ENCODE measurements around the gene TLCD3B.

The TLCD3B gene

DNA sequence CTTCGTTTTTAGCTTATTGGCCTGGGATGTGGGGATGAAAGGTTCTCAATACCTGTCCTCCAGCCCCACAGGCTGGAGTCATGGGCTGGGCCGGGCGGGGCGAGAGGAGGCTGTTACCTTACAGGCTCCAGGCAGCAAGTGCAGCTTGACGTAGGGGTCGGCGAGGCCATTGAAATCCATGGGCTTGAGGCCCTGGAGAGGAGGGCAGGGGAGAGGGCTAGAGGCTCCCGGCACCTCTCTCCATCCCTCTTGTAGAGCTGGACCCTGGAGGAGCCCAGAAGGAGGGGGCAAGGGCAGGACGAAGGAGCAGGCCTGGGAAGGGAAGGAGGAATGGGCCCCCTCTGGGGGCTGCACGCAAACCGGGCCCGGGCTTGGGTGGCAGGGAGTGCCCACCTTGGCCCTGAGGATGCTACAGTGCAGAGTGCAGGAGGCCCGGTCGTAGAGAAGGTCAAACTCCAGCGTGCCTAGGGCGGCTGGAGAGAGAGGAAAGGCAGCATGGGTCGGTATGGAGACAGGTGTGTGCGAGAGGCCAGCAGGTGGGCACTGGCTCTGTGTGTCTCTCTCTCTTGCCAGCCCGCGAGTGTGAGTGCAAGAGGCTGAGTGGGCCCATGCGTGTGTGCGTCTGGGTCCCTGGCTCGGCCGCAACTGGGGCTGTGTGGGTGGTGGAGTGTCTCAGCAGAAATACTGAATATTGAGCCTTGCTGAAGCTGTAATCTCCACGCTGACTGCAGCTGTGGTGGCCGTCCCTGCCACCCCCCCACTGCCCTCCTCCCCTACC, 21.8 kb downstream of the TLCD3B start:
- H3K9me3 ChIP-seq (ENCODE audit: control insufficient read depth, insufficient read depth, low read length), result no peaks in the 10 kb centered on the region
- H3K9ac ChIP-seq (ENCODE audit: low read depth, low read length), result no peak overlapping the region; the same call in 1 of the 2 replicates
- no peaks in the 10 kb centered on the region; the same call in 1 of the 2 replicates for H3K4me1 ChIP-seq (ENCODE audit: insufficient read depth, low read length)
- H3K36me3 ChIP-seq (ENCODE audit: insufficient read depth, low read length), result no peaks in the 10 kb centered on the region

DNA sequence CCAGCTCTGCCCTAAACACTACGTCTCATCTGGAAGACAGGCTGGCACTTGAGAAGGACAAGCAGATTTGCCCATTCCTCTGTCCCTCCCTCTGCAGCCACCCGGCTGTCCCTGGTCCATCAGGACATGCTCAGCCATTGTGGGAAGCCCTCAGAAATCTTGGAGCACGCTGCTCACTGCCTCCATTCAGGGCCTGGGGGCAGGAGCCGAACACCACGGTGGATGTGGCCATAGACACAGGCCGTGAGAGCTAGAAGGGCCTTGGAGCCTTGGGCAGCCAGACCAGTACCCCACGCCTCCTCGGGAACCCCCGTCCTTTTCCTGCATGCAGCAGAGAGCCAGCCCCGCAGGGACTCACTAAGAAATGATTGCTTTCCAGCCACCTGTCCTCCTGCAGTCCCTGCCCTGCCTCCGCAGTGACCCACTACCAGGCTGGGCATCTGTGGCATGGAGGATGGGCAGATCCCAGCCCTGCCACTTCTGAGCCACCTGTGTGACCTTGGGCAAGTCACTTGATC, 23.6 kb downstream of the TLCD3B start:
- Histone ChIP-seq H3K9ac (ENCODE audit: low read depth, low read length) (no peak overlapping the region), H3K36me3 (ENCODE audit: insufficient read depth, low read length) (no peaks in the 10 kb centered on the region), H3K4me1 (ENCODE audit: insufficient read depth, low read length) (no peaks in the 10 kb centered on the region; the same call in 1 of the 2 replicates), H3K9me3 (ENCODE audit: control insufficient read depth, insufficient read depth, low read length) (no peaks in the 10 kb centered on the region)

DNA sequence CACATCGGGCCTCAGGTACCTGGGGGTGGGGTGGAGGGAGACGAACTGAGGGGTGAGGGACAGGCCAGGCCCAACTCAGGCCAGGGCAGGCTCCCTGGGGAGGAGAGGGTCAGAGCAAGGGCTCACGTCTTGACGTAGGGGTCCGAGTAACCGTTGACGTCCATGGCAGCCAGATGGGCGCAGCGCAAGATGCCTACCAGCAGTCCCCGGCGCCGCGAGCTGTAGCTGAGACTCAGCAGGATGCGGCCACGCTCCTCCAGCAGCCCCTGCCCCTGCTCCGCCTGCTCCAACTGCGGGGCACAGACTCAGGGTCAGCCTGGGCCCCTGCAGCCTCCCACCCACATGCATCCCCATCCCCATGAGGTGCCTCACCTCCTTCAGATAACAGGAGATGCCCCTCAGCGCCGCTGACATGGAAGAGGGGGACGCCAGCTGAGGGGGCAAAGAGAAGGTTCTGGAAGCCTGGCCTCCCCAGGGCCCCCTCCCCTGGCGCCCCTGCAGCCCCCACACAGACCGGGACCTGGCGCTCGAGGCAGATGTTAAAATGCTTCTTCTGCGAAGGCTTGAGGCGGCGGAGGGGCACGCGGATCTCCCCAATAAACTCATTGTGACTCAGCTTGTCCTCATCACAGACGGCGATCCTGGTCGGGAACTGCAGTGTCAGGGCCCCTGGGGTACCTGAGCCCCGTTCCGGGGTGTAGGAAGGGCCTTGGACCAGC, 24.3 kb downstream of the TLCD3B start:
- Histone ChIP-seq H3K4me1 (ENCODE audit: insufficient read depth, low read length) (no peaks in the 10 kb centered on the region; the same call in 1 of the 2 replicates), H3K9ac (ENCODE audit: low read depth, low read length) (no peak overlapping the region), H3K9me3 (ENCODE audit: control insufficient read depth, insufficient read depth, low read length) (no peaks in the 10 kb centered on the region), H3K36me3 (ENCODE audit: insufficient read depth, low read length) (no peaks in the 10 kb centered on the region; the same call in 1 of the 2 replicates)

DNA sequence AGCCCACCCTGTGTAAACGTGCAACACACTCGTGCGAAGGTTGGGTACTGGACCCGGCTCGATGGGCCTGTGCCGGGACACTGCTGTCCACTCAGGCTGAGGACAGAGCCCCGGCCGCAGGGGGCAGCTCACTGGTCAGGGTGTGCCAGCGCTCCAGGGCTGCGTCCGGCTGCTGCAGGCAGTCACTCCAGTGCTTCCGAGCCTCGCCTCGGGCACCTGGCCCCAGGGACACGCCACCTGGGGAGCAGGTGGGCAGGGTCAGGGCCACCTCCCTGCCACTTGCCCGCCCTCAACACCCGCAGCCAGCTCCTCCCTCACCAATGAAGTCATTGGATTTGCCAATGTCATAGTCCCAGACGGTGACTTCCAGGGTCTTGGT, 25.0 kb downstream of the TLCD3B start:
- Histone ChIP-seq H3K4me1 (ENCODE audit: insufficient read depth, low read length) (no peaks in the 10 kb centered on the region; the same call in 1 of the 2 replicates), H3K36me3 (ENCODE audit: insufficient read depth, low read length) (no peaks in the 10 kb centered on the region; the same call in 1 of the 2 replicates), H3K9me3 (ENCODE audit: control insufficient read depth, insufficient read depth, low read length) (no peaks in the 10 kb centered on the region), H3K9ac (ENCODE audit: low read depth, low read length) (no peak overlapping the region)

DNA sequence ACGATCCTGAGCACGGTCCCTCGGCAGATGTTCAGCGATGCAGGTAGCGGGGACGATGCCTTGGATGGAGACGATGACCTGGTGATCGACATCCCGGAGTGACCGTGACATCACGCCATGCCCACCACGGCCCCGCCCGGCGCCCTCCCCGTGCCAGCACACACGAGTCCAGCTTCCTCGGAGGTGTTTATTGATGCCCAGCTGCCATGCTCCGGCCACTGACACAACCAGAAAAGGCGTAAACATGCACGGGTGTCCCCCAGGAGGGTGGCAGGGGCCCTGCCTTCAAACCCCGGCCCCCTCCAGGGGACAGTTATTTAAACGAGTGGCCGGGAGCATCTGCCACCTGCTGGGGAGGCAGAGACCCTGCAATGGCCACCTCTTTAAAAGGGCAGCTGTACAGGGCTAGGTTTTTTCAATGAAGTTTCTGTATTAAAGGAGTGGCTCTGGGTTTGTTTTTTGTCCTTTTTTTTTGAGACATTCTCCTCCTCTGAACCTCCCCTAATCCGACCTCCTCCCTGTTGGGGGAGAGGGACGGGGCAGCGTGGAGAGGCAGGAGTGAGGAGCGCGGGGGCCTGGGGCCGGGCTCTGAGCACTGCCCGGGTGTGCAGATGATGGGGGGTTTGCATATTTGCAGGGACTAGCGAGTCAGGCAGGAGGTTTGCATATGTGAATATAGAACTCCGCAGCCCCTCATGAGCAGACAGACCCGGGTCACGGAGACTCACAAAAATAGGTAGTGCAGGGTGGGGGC, 25.6 kb downstream of the TLCD3B start:
- Histone ChIP-seq H3K4me1 (ENCODE audit: insufficient read depth, low read length) (no peaks in the 10 kb centered on the region; the same call in 1 of the 2 replicates), H3K9ac (ENCODE audit: low read depth, low read length) (no peak overlapping the region), H3K9me3 (ENCODE audit: control insufficient read depth, insufficient read depth, low read length) (no peaks in the 10 kb centered on the region), H3K36me3 (ENCODE audit: insufficient read depth, low read length) (no peaks in the 10 kb centered on the region; the same call in 1 of the 2 replicates)

DNA sequence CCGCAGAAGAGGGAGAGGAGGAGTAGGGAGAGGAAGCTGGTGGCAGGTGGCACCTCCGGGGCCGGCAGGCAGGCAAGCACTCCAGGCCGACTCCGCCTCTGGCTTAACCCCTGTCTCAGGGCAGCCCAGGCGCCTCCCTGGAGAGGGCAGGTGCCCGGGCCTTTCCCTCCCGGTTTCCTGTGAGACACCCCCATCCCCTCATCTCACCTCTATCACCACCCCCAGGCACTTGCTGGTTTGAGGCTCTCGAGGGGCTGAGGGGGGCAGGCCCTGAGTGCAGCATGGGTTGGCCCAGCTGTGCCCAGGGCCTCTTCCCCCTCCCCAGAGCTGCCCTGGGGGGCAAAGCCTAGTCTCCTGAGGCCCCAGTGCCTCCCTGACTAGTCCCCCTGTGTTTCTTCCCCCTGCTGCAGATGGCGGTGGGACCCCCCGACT, 26.2 kb downstream of the TLCD3B start:
- Histone ChIP-seq H3K9ac (ENCODE audit: low read depth, low read length) (no peak overlapping the region), H3K4me1 (ENCODE audit: insufficient read depth, low read length) (no peaks in the 10 kb centered on the region; the same call in 1 of the 2 replicates), H3K36me3 (ENCODE audit: insufficient read depth, low read length) (no peaks in the 10 kb centered on the region; the same call in 1 of the 2 replicates), H3K9me3 (ENCODE audit: control insufficient read depth, insufficient read depth, low read length) (no peaks in the 10 kb centered on the region)

DNA sequence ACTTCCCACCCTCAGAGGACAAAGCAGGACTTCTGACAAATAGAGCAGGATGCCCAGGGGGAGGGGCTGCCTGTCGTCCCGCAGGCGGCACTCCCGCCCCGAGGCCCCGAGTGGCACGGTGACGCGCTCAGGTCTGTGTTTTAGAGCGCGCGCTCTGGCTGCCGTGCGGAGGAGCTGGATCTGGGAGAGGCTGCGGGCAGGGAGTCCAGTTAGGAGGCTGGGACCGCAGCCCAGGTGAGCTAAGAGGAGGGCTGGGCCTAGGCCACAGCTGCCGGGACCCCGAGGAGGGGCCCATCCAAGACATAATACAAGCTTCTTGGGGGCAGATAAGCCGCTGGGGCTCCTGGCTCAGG, 26.7 kb downstream of the TLCD3B start:
- H3K36me3 ChIP-seq (ENCODE audit: insufficient read depth, low read length), result no peaks in the 10 kb centered on the region; the same call in 1 of the 2 replicates
- no peaks in the 10 kb centered on the region; the same call in 1 of the 2 replicates for H3K4me1 ChIP-seq (ENCODE audit: insufficient read depth, low read length)
- no peaks in the 10 kb centered on the region for H3K9me3 ChIP-seq (ENCODE audit: control insufficient read depth, insufficient read depth, low read length)
- H3K9ac ChIP-seq (ENCODE audit: low read depth, low read length), result no peak overlapping the region

DNA sequence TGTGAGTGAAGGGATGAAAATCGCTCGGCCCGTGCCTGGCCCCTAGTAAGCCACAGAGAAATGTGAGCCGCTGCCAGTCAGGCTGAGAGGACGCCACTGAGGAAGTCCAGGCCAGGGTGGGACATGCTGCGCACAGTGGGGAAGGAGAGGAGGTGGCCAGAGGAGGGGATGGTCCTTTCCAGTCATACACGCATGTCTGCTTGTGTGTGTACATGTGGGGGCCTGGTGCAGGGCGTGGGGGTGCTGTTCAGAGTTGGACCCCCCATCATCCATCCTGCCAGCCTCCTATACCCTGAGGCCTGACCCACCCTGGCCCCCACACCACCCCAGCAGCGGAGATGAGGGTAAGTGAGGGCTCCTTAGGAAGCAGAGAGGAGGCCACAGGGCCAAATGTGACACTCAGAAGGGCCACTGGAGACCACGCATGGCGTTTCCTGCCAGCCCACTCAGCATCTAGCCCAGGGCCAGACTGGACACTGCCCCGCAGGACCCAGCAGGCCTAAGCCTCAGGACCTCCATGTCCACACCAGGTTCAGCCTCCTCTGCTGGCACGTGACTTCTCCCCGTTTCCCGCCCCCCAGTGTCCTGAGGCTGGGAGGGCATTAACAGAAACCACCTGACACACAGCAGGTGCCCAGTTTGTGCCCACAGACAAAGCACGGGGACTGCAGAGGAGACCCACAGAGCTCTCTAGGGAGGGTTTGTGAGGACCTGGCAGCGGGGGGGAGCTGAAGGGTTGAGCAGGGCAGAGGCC, 27.2 kb downstream of the TLCD3B start:
- no peaks in the 10 kb centered on the region for H3K4me1 ChIP-seq (ENCODE audit: insufficient read depth, low read length)
- no peak overlapping the region for H3K9ac ChIP-seq (ENCODE audit: low read depth, low read length)
- no peaks in the 10 kb centered on the region; the same call in 1 of the 2 replicates for H3K36me3 ChIP-seq (ENCODE audit: insufficient read depth, low read length)
- no peaks in the 10 kb centered on the region for H3K9me3 ChIP-seq (ENCODE audit: control insufficient read depth, insufficient read depth, low read length)

DNA sequence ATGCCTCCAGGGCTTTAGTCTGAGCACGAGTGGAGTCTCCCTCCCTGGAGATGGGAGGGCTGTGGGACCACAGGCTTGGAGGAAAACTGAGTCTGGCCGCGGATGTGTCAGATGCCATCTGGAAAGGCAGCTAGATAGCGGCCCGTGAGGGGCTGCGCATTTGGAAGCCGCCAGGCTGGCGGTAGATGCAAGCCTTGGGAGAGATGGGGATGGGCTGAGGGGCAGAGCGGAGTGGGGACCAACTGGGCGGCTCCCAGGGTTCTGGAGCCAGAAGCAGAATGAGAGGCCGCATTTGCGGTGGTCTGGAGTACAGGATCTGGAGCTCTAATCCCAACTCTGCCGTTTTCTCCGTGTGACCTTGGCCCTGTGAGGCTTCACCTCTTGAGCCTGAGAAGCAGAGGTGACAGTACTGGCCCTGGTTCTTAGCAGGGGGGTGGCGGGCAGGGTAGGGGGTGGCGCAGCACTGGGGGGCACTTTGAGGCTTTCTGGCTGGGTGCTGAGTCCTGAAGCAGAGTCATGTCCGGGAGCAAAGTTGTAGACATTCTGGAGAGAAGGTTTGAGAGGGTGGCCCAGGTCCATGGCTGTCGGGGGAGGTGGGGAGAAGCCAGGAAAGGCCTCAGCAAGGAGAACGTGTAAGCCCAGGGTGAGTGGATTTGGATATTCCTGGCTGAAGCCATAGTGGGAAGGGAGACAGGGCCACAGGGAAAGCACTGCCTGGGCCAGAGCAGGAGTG, 28.3 kb downstream of the TLCD3B start:
- Histone ChIP-seq H3K9ac (ENCODE audit: low read depth, low read length) (no peak overlapping the region), H3K36me3 (ENCODE audit: insufficient read depth, low read length) (no peaks in the 10 kb centered on the region; the same call in 1 of the 2 replicates)

DNA sequence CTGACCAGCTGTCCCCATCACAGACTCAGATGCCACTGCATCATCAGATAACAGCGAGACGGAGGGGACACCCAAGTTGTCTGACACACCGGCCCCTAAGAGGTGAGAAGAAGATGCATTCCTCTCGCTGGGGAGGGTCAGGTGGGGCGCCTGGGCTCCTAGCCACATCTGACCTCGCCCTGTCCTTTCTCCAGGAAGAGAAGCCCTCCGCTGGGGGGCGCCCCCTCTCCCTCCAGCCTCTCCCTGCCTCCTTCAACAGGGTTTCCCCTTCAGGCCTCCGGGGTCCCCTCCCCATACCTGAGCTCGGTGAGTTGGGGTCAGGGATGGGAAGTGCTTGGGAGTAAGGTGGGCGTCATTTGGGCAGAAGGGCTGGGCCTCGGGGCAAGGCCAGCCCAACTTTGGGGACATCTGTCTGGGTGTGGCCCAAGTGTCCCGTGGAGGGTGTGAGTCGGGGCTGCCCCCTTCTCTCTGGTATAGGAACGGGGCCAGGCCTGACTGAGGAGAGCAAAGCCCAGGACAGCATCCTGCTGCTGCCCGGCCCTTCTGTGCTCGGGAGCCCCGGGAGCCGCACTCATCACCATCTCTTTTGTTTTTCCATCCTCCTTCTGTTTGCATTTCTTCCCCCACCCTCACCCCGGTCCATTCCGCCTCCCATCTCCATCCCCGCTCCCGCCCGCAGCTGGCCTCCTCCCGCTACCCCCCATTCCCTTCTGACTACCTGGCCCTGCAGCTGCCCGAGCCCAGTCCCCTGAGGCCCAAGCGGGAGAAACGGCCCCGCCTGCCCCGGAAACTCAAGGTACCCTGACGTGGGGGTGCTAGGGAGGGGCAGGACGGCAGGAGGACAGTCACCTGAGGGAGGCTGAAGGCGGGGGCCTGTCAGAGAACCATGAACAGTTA, 30.1 kb downstream of the TLCD3B start:
- Histone ChIP-seq H3K9ac (ENCODE audit: low read depth, low read length) (peak overlapping the region; percentile 3; the same call in 1 of the 2 replicates), H3K36me3 (ENCODE audit: insufficient read depth, low read length) (no peaks in the 10 kb centered on the region; the same call in 1 of the 2 replicates), H3K9me3 (ENCODE audit: control insufficient read depth, insufficient read depth, low read length) (no peaks in the 10 kb centered on the region), H3K4me1 (ENCODE audit: insufficient read depth, low read length) (no peaks in the 10 kb centered on the region)

More for the DNA sequence above, 28.3 kb downstream of the TLCD3B start:
- H3K9me3 ChIP-seq (ENCODE audit: control insufficient read depth, insufficient read depth, low read length), result no peaks in the 10 kb centered on the region
- no peaks in the 10 kb centered on the region for H3K4me1 ChIP-seq (ENCODE audit: insufficient read depth, low read length)

DNA sequence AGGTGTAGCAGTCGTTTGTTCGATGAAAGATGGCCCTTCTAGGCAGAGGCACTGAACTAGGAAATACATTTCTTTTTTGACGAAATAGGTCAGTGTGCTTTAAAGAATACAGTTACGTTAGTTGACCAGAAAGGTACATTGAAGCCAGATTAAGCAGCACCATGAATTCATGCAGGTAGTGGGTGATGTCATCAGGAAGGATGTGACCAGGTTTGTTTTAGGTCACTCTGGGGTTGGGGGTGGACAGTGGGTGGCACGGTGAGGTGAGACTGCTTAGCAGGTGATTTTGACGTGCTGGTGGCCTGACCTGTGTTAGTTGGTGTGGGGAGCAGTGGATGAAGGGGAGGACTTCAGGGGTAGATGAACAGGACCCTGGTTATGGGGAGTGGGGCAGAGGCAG, 31.5 kb downstream of the TLCD3B start:
- no peaks in the 10 kb centered on the region; the same call in 1 of the 2 replicates for H3K4me1 ChIP-seq (ENCODE audit: insufficient read depth, low read length)

DNA sequence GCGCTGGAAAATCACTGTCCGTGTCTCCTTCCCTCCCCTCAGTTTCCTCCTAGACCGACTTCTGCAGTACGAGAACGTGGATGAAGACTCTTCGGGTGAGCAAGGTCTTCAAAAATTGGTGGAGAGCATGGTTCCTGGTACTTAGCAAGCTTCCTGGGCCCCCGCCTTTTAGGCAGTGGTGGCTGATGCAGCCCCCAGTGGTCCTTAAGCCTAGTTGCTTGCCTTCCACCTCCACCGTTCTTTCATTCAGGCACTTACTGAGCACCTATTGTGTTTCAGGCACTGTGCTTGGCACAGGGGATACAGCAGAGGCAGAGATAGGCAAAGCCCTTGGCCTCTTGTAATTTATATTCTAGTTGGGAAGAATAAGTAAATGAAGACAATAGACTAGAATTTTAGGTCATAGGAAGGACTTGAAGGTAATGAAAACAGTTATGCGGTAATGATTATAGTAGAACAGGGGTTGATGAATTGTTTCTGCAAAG, 34.3 kb downstream of the TLCD3B start:
- Histone ChIP-seq H3K4me1 (ENCODE audit: insufficient read depth, low read length) (no peaks in the 10 kb centered on the region; the same call in 1 of the 2 replicates), H3K9me3 (ENCODE audit: control insufficient read depth, insufficient read depth, low read length) (no peaks in the 10 kb centered on the region), H3K36me3 (ENCODE audit: insufficient read depth, low read length) (peaks cover 4% of the 10 kb centered on the region; the same call in 1 of the 2 replicates), H3K9ac (ENCODE audit: low read depth, low read length) (peak overlapping the region; percentile 65)

More for the DNA sequence above, 31.5 kb downstream of the TLCD3B start:
- no peaks in the 10 kb centered on the region for H3K9me3 ChIP-seq (ENCODE audit: control insufficient read depth, insufficient read depth, low read length)
- H3K9ac ChIP-seq (ENCODE audit: low read depth, low read length), result no peak overlapping the region
- no peaks in the 10 kb centered on the region; the same call in 1 of the 2 replicates for H3K36me3 ChIP-seq (ENCODE audit: insufficient read depth, low read length)
